ENCODE measurements around the gene LRRN4CL. TPM values are rescaled to one million over a fixed set of nuclear protein-coding genes. Genes with fewer than 3 reads are reported as not detected.
A peak's percentile ranks its signal among the peaks of the same experiment; 100 is the strongest.

LRRN4CL gene
- total and polyA plus RNA-seq, 9 of the 15 experiments (the other 6 are each of a cell fraction or from before 2014, with no cell fraction given), result 0.03 to 0.11 (median 0.05) TPM; not detected in 4

- peaks cover 4% of the 10 kb centered on the region for H4K20me1 ChIP-seq (replicated peaks; ENCODE audit: control insufficient read depth, insufficient read depth, low read length)
- TF ChIP-seq ZNF263 (CRISPR knock-in tag; IDR thresholded peaks at IDR 0.05; ENCODE audit: borderline replicate concordance) (peak; percentile 66; the same call in 1 of the 2 replicates), ZNF274 (IDR thresholded peaks at IDR 0.05; ENCODE audit: borderline replicate concordance, low read depth, low read length) (no peak), CXXC5 (CRISPR knock-in tag; IDR thresholded peaks at IDR 0.05) (peak; percentile 47; the same call in 1 of the 2 replicates)
- H3K9me1 ChIP-seq (ENCODE audit: control insufficient read depth, insufficient read depth, low read length), result peaks cover 2% of the 10 kb centered on the region
- BruUV-seq (replicated peaks), result no TSS peak
- WGBS (ENCODE audit: insufficient coverage, low coverage, missing lambda C conversion rate), result 64% methylated on average over 5 of the region's 5 CpGs
- peaks cover 22% of the 10 kb centered on the region for H3K79me2 ChIP-seq (ENCODE audit: control insufficient read depth, insufficient read depth, low read length)
- FAIRE-seq (no peak), ATAC-seq (no peak), DNase-seq (ENCODE audit: extremely low read depth in 1 of 4, low spot score in 3 of 4) (peak in 1 of 4 experiments; percentile 46)
- H3K36me3 ChIP-seq (ENCODE audit: control insufficient read depth, insufficient read depth, low read length), result peaks cover 72% of the 10 kb centered on the region
- peak overlapping the region in 1 of 2 experiments; percentile 66; a peak in 1 of 4 replicates for H3K9ac ChIP-seq (ENCODE audit: insufficient read depth in 1 of 2, low read depth in 2 of 2, low read length in 2 of 2)
- H3K4me3 ChIP-seq, result no peak overlapping the region
- ChIA-PET POLR2A (interaction anchor here (0.6 to 4.1 kb wide), 10 partner anchors 9 to 133 kb away, joined by 3 to 31 read pairs (median 5); partner anchors contain the start of genes C11orf98, CSKMT, HNRNPUL2 and TTC9C), CTCF (ENCODE audit: low intra/inter-chr PET ratio) (no interaction called here)
- peaks cover 31 to 44% of the 10 kb centered on the region in 2 experiments for H3K4me1 ChIP-seq (replicated peaks in 1 of 2; ENCODE audit: control insufficient read depth in 2 of 2, insufficient read depth in 2 of 2, low read length in 2 of 2)
- H2AFZ ChIP-seq (ENCODE audit: low read depth, low read length), result no peak overlapping the region
- H3K9me3 ChIP-seq (replicated peaks; ENCODE audit: control insufficient read depth, insufficient read depth, low read depth, low read length), result no peaks in the 10 kb centered on the region
- H3K4me2 ChIP-seq (ENCODE audit: insufficient read depth, low read length), result no peak overlapping the region
- in situ Hi-C loops (cut with MboI) (no loop called here), intact Hi-C loops (cut with micrococcal nuclease) (loop anchor here (5.0 kb wide), 1 partner anchor 311 kb away; no protein-coding TSS in a partner anchor)
- no peaks in the 10 kb centered on the region for H3K27me3 ChIP-seq (ENCODE audit: control insufficient read depth in 2 of 2, insufficient read depth in 2 of 2, low read length in 2 of 2)
- no peak overlapping the region; the same call in 2 of the 3 replicates for H3K27ac ChIP-seq (ENCODE audit: extremely low read depth, low read depth, low read length)
These were observed 19.1 kb upstream of the LRRN4CL start for GRCh38 chr11:62708392-62708791.

DNA sequence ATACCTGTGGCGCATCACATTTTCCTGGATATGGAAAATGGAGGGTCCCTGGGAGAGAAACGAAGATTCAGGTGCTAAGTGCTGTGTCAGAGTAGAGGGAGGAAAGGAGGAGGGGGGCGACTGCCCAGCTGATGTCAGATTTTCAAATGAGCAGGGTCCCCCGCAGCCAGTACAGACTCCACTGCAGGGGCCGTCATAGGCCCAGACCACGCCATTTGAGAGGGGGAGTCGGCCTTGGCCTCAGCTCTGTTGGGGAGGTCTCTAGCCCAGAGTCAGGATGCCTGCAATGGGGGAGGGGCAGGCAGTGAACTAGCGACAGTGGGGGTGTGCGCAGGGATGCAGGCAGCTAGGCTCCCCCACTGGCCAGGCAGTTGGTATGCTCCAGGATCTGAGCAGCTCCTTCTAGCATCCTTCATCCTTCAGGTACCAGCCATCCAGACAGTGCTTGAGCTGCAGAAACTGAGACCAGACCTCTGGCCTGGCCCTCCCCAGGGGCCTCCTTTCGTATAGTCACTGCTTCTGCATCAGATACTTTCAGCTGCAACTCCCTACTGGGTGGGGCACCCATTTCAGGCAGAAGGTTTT is 18.0 kb upstream of the LRRN4CL start, which contains the start of the genes BSCL2 and GNG3:
BSCL2 (minus strand) TSS at position 148 of the 585 bp plus-strand sequence. CDS start 229 bp downstream, outside the sequence.
GNG3 (plus strand) TSS at position 400 of the 585 bp plus-strand sequence. CDS start 620 bp downstream, outside the sequence.
- ATAC-seq (peak; percentile 53), DNase-seq (ENCODE audit: extremely low read depth in 1 of 4, low spot score in 3 of 4) (peak; percentile 67 to 77 (median 70)), FAIRE-seq (peak; percentile 78)
- Histone ChIP-seq H3K4me2 (ENCODE audit: insufficient read depth, low read length) (peak within 1 kb of the TSS; percentile 78), H3K9me1 (ENCODE audit: control insufficient read depth, insufficient read depth, low read length) (peaks cover 2% of the 10 kb centered on the region), H3K4me3 (peak within 1 kb of the TSS; percentile 72), H3K36me3 (ENCODE audit: control insufficient read depth, insufficient read depth, low read length) (peaks cover 68% of the 10 kb centered on the region), H2AFZ (ENCODE audit: low read depth, low read length) (peak within 1 kb of the TSS; percentile 23), H4K20me1 (replicated peaks; ENCODE audit: control insufficient read depth, insufficient read depth, low read length) (peaks cover 3% of the 10 kb centered on the region; the same call in 1 of the 2 replicates), H3K79me2 (ENCODE audit: control insufficient read depth, insufficient read depth, low read length) (peaks cover 14% of the 10 kb centered on the region), H3K27ac (ENCODE audit: extremely low read depth, low read depth, low read length) (peak within 1 kb of the TSS; percentile 57), H3K27me3 (ENCODE audit: control insufficient read depth in 2 of 2, insufficient read depth in 2 of 2, low read length in 2 of 2) (no peaks in the 10 kb centered on the region), H3K4me1 (replicated peaks in 1 of 2; ENCODE audit: control insufficient read depth in 2 of 2, insufficient read depth in 2 of 2, low read length in 2 of 2) (peaks cover 29 to 42% of the 10 kb centered on the region in 2 experiments), H3K9ac (ENCODE audit: insufficient read depth in 1 of 2, low read depth in 2 of 2, low read length in 2 of 2) (peak within 1 kb of the TSS; percentile 7 to 89; a peak in 2 of 4 replicates), H3K9me3 (replicated peaks; ENCODE audit: control insufficient read depth, insufficient read depth, low read depth, low read length) (no peaks in the 10 kb centered on the region)
- intact Hi-C loops (cut with micrococcal nuclease) (loop anchor here (2.0 to 5.0 kb wide), 2 partner anchors 19 to 310 kb away; partner anchors contain the start of gene HNRNPUL2), in situ Hi-C loops (cut with MboI) (no loop called here)
- BruUV-seq (replicated peaks), result no TSS peak
- POLR2A ChIA-PET, result interaction anchor here (0.9 to 4.1 kb wide), 14 partner anchors 10 to 148 kb away, joined by 3 to 31 read pairs (median 6); partner anchors contain the start of genes C11orf98, CSKMT, HNRNPUL2 and TTC9C
- WGBS (ENCODE audit: insufficient coverage, low coverage, missing lambda C conversion rate), result 50% methylated on average over 10 of the region's 10 CpGs
- CTCF ChIA-PET (ENCODE audit: low intra/inter-chr PET ratio), result no interaction called here
- TF ChIP-seq POLR2AphosphoS2 (IDR thresholded peaks at IDR 0.05; ENCODE audit: low read length), result peak; percentile 66; the same call in 1 of the 2 replicates
- no peak for TF ChIP-seq ZNF253 (CRISPR knock-in tag; conservative IDR thresholded peaks at IDR 0.05)
- TF ChIP-seq ZNF143 (CRISPR knock-in tag; IDR thresholded peaks at IDR 0.05), result no peak
- TF ChIP-seq RB1 (IDR thresholded peaks at IDR 0.05; ENCODE audit: low read depth), result no peak
- TF ChIP-seq, protein P1, sequence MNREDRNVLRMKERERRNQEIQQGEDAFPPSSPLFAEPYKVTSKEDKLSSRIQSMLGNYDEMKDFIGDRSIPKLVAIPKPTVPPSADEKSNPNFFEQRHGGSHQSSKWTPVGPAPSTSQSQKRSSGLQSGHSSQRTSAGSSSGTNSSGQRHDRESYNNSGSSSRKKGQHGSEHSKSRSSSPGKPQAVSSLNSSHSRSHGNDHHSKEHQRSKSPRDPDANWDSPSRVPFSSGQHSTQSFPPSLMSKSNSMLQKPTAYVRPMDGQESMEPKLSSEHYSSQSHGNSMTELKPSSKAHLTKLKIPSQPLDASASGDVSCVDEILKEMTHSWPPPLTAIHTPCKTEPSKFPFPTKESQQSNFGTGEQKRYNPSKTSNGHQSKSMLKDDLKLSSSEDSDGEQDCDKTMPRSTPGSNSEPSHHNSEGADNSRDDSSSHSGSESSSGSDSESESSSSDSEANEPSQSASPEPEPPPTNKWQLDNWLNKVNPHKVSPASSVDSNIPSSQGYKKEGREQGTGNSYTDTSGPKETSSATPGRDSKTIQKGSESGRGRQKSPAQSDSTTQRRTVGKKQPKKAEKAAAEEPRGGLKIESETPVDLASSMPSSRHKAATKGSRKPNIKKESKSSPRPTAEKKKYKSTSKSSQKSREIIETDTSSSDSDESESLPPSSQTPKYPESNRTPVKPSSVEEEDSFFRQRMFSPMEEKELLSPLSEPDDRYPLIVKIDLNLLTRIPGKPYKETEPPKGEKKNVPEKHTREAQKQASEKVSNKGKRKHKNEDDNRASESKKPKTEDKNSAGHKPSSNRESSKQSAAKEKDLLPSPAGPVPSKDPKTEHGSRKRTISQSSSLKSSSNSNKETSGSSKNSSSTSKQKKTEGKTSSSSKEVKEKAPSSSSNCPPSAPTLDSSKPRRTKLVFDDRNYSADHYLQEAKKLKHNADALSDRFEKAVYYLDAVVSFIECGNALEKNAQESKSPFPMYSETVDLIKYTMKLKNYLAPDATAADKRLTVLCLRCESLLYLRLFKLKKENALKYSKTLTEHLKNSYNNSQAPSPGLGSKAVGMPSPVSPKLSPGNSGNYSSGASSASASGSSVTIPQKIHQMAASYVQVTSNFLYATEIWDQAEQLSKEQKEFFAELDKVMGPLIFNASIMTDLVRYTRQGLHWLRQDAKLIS (CRISPR knock-in tag; IDR thresholded peaks at IDR 0.05), result no peak
- TF ChIP-seq, protein P2, sequence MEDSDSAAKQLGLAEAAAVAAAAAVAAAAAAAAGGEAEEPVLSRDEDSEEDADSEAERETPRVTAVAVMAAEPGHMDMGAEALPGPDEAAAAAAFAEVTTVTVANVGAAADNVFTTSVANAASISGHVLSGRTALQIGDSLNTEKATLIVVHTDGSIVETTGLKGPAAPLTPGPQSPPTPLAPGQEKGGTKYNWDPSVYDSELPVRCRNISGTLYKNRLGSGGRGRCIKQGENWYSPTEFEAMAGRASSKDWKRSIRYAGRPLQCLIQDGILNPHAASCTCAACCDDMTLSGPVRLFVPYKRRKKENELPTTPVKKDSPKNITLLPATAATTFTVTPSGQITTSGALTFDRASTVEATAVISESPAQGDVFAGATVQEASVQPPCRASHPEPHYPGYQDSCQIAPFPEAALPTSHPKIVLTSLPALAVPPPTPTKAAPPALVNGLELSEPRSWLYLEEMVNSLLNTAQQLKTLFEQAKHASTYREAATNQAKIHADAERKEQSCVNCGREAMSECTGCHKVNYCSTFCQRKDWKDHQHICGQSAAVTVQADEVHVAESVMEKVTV (CRISPR knock-in tag; IDR thresholded peaks at IDR 0.05), result no peak

Measured in K562 (cell line).